ENCODE measurements around the gene SNAPIN.

Gene SNAPIN

GRCh38 chr1:153612111-153612754 is 46.3 kb upstream of the SNAPIN start:
- no peaks in the 10 kb centered on the region for H3K9me3 ChIP-seq (ENCODE audit: low read length)
- H3K4me2 ChIP-seq (ENCODE audit: low read length) = no peak overlapping the region
- H3K9me2 ChIP-seq (ENCODE audit: low read depth, low read length) = no peaks in the 10 kb centered on the region
- no peaks in the 10 kb centered on the region for H3K27me3 ChIP-seq (ENCODE audit: insufficient read depth, low read length)
- no peaks in the 10 kb centered on the region for H3K79me2 ChIP-seq (ENCODE audit: insufficient read depth, low read length)
- H3K27ac ChIP-seq (ENCODE audit: low read depth, low read length, poor library complexity, severe bottlenecking) = no peak overlapping the region
- no peak overlapping the region for H3K4me3 ChIP-seq (ENCODE audit: low read depth, low read length, poor library complexity, severe bottlenecking)
- no peaks in the 10 kb centered on the region for H3F3A ChIP-seq (ENCODE audit: insufficient read depth, low read length)
- H3K36me3 ChIP-seq (ENCODE audit: insufficient read depth, low read length) = no peaks in the 10 kb centered on the region
- no peaks in the 10 kb centered on the region for H4K20me1 ChIP-seq (ENCODE audit: insufficient read depth, low read length)
- TF ChIP-seq CTCF (IDR thresholded peaks at IDR 0.05; ENCODE audit: low read length) (no peak), EZH2 (IDR thresholded peaks at IDR 0.05; ENCODE audit: borderline replicate concordance, low read length) (no peak)
- H3K9ac ChIP-seq (ENCODE audit: low read length) = no peak overlapping the region
- no peak overlapping the region for H2AFZ ChIP-seq (ENCODE audit: low read length)
- H3K4me1 ChIP-seq (ENCODE audit: insufficient read depth, low read length, severe bottlenecking) = no peaks in the 10 kb centered on the region

- H3F3A ChIP-seq (ENCODE audit: insufficient read depth, low read length) = no peaks in the 10 kb centered on the region
- H3K4me3 ChIP-seq (ENCODE audit: low read depth, low read length, poor library complexity, severe bottlenecking) = no peak within 1 kb of the TSS
- no peak within 1 kb of the TSS for H3K27ac ChIP-seq (ENCODE audit: low read depth, low read length, poor library complexity, severe bottlenecking)
- H3K4me1 ChIP-seq (ENCODE audit: insufficient read depth, low read length, severe bottlenecking) = no peaks in the 10 kb centered on the region
- no peaks in the 10 kb centered on the region for H3K36me3 ChIP-seq (ENCODE audit: insufficient read depth, low read length)
- H3K27me3 ChIP-seq (ENCODE audit: insufficient read depth, low read length) = no peaks in the 10 kb centered on the region
- no peaks in the 10 kb centered on the region for H4K20me1 ChIP-seq (ENCODE audit: insufficient read depth, low read length)
- no peak within 1 kb of the TSS for H2AFZ ChIP-seq (ENCODE audit: low read length)
- no peak for TF ChIP-seq CTCF (IDR thresholded peaks at IDR 0.05; ENCODE audit: low read length)
- no peaks in the 10 kb centered on the region for H3K79me2 ChIP-seq (ENCODE audit: insufficient read depth, low read length)
- no peaks in the 10 kb centered on the region for H3K9me2 ChIP-seq (ENCODE audit: low read depth, low read length)
- H3K4me2 ChIP-seq (ENCODE audit: low read length) = no peak within 1 kb of the TSS
- no peaks in the 10 kb centered on the region for H3K9me3 ChIP-seq (ENCODE audit: low read length)
- H3K9ac ChIP-seq (ENCODE audit: low read length) = no peak within 1 kb of the TSS
Measured at GRCh38 chr1:153612755-153613331, 45.7 kb upstream of the SNAPIN start, which contains the start of gene S100A16. TSS of gene S100A16 (minus strand) at chr1:153613137. CDS start at chr1:153608151, 4,986 bp downstream.

- Histone ChIP-seq H3K27ac (ENCODE audit: low read depth, low read length, poor library complexity, severe bottlenecking) (no peak overlapping the region), H3K4me3 (ENCODE audit: low read depth, low read length, poor library complexity, severe bottlenecking) (no peak overlapping the region), H3K4me1 (ENCODE audit: insufficient read depth, low read length, severe bottlenecking) (no peaks in the 10 kb centered on the region)
Measured at GRCh38 chr1:153613406-153613805, 45.1 kb upstream of the SNAPIN start.

More at GRCh38 chr1:153613406-153613805, 45.1 kb upstream of the SNAPIN start:
- Histone ChIP-seq H3K36me3 (ENCODE audit: insufficient read depth, low read length) (no peaks in the 10 kb centered on the region), H3K9ac (ENCODE audit: low read length) (no peak overlapping the region), H3K9me2 (ENCODE audit: low read depth, low read length) (no peaks in the 10 kb centered on the region), H3K79me2 (ENCODE audit: insufficient read depth, low read length) (no peaks in the 10 kb centered on the region), H4K20me1 (ENCODE audit: insufficient read depth, low read length) (no peaks in the 10 kb centered on the region), H3K4me2 (ENCODE audit: low read length) (no peak overlapping the region), H3F3A (ENCODE audit: insufficient read depth, low read length) (no peaks in the 10 kb centered on the region), H2AFZ (ENCODE audit: low read length) (no peak overlapping the region), H3K27me3 (ENCODE audit: insufficient read depth, low read length) (no peaks in the 10 kb centered on the region), H3K9me3 (ENCODE audit: low read length) (no peaks in the 10 kb centered on the region)
- TF ChIP-seq EZH2 (IDR thresholded peaks at IDR 0.05; ENCODE audit: borderline replicate concordance, low read length) (no peak), CTCF (IDR thresholded peaks at IDR 0.05; ENCODE audit: low read length) (no peak)
